ENCODE data around the gene DTD1. TPM values are rescaled to one million over a fixed set of nuclear protein-coding genes. Genes with fewer than 3 reads are reported as not detected.

The DTD1 gene
- total RNA-seq, 1 experiment from 2014 or later, result 62.8 TPM

GRCh38 chr20:18734525-18735189 lies 146.8 kb downstream of the DTD1 start:
- no peaks in the 10 kb centered on the region for H3K79me2 ChIP-seq (ENCODE audit: low read depth)
- no peaks in the 10 kb centered on the region for H3F3A ChIP-seq (ENCODE audit: insufficient read depth, low read depth)
- no peak overlapping the region for H3K4me3 ChIP-seq
- DNase-seq, result peak in 1 of 2 experiments; percentile 17
- no TSS peak for BruUV-seq (replicated peaks)
- H3K9me2 ChIP-seq (ENCODE audit: insufficient read depth), result no peaks in the 10 kb centered on the region
- no peaks in the 10 kb centered on the region for H3K4me1 ChIP-seq (replicated peaks; ENCODE audit: insufficient read depth)
- H3K36me3 ChIP-seq (ENCODE audit: low read depth), result no peaks in the 10 kb centered on the region
- H3K4me2 ChIP-seq, result no peak overlapping the region
- TF ChIP-seq CTCF (conservative IDR thresholded peaks at IDR 0.05) (no peak), EZH2 (IDR thresholded peaks at IDR 0.05; ENCODE audit: low read depth) (no peak)
- ChIA-PET POLR2A (ENCODE audit: unreplicated experiment) (no interaction called here), CTCF (no interaction called here)
- intact Hi-C loops (cut with micrococcal nuclease; ENCODE audit: unreplicated experiment), result no loop called here
- no peak overlapping the region for H3K27ac ChIP-seq
- H2AFZ ChIP-seq, result no peak overlapping the region
- H3K27me3 ChIP-seq (ENCODE audit: insufficient read depth, low read depth), result no peaks in the 10 kb centered on the region
- H3K9me3 ChIP-seq (ENCODE audit: insufficient read depth, low read depth), result no peaks in the 10 kb centered on the region
- no peaks in the 10 kb centered on the region for H4K20me1 ChIP-seq (ENCODE audit: insufficient read depth)

- no peak overlapping the region for H3K4me3 ChIP-seq
- H3K9me3 ChIP-seq (ENCODE audit: insufficient read depth, low read depth), result no peaks in the 10 kb centered on the region
- no peaks in the 10 kb centered on the region for H3F3A ChIP-seq (ENCODE audit: insufficient read depth, low read depth)
- DNase-seq, result no peak
- no peaks in the 10 kb centered on the region for H3K9me2 ChIP-seq (ENCODE audit: insufficient read depth)
- no peak overlapping the region for H3K27ac ChIP-seq
- no peaks in the 10 kb centered on the region for H3K36me3 ChIP-seq (ENCODE audit: low read depth)
- TF ChIP-seq CTCF (conservative IDR thresholded peaks at IDR 0.05) (no peak), EZH2 (IDR thresholded peaks at IDR 0.05; ENCODE audit: low read depth) (no peak)
- ChIA-PET CTCF (no interaction called here), POLR2A (ENCODE audit: unreplicated experiment) (no interaction called here)
- H2AFZ ChIP-seq, result no peak overlapping the region
- no peaks in the 10 kb centered on the region for H3K79me2 ChIP-seq (ENCODE audit: low read depth)
- no peaks in the 10 kb centered on the region for H3K4me1 ChIP-seq (replicated peaks; ENCODE audit: insufficient read depth)
- intact Hi-C loops (cut with micrococcal nuclease; ENCODE audit: unreplicated experiment), result no loop called here
- no peaks in the 10 kb centered on the region for H4K20me1 ChIP-seq (ENCODE audit: insufficient read depth)
- BruUV-seq (replicated peaks), result no TSS peak
- H3K27me3 ChIP-seq (ENCODE audit: insufficient read depth, low read depth), result no peaks in the 10 kb centered on the region
- no peak overlapping the region for H3K4me2 ChIP-seq
These were observed 149.3 kb downstream of the DTD1 start for GRCh38 chr20:18737140-18737539.

GRCh38 chr20:18738055-18738454 lies 150.2 kb downstream of the DTD1 start:
- intact Hi-C loops (cut with micrococcal nuclease; ENCODE audit: unreplicated experiment), result no loop called here
- Histone ChIP-seq H3K79me2 (ENCODE audit: low read depth) (no peaks in the 10 kb centered on the region), H3K9me2 (ENCODE audit: insufficient read depth) (no peaks in the 10 kb centered on the region), H3K36me3 (ENCODE audit: low read depth) (no peaks in the 10 kb centered on the region), H3K27ac (no peak overlapping the region), H3K4me2 (no peak overlapping the region), H3K9me3 (ENCODE audit: insufficient read depth, low read depth) (no peaks in the 10 kb centered on the region), H3K4me1 (replicated peaks; ENCODE audit: insufficient read depth) (no peaks in the 10 kb centered on the region), H3K4me3 (no peak overlapping the region), H3F3A (ENCODE audit: insufficient read depth, low read depth) (no peaks in the 10 kb centered on the region), H2AFZ (no peak overlapping the region), H4K20me1 (ENCODE audit: insufficient read depth) (no peaks in the 10 kb centered on the region), H3K27me3 (ENCODE audit: insufficient read depth, low read depth) (no peaks in the 10 kb centered on the region)
- ChIA-PET CTCF (no interaction called here), POLR2A (ENCODE audit: unreplicated experiment) (no interaction called here)
- no TSS peak for BruUV-seq (replicated peaks)
- TF ChIP-seq EZH2 (IDR thresholded peaks at IDR 0.05; ENCODE audit: low read depth) (no peak), CTCF (conservative IDR thresholded peaks at IDR 0.05) (no peak)
- DNase-seq, result peak in 1 of 2 experiments; percentile 14

Data from PC-9 (cell line).